T47D (cell line): ENCODE data around the gene RGPD3.
"Not testable (repeated sequence)": the region's sequence is repeated elsewhere in the genome, so short reads cannot be mapped to it uniquely, and the experiment has no call there.

ENCODE experiments used
- DNase-seq, 2 experiments: peaks; one replicate each; pipeline versions ENCODE4 v3.0.0 to v3.0.0-alpha.2; 2011 to 2012; ENCODE audit warnings: low read depth in 1 of 2, low spot score in 1 of 2
- in situ Hi-C: cut with HindIII; loops from 2 replicates; pipeline ENCODE4 v1.10.0; 2016; ENCODE audit warnings: low sequenced_read_pairs, low pct_unique_long_range_greater_than_20kb

Gene RGPD3

GRCh38 chr2:106489701-106490100 lies 21.5 kb upstream of the RGPD3 start:
- in situ Hi-C loops, result not testable (repeated sequence)

GRCh38 chr2:106487386-106488191 lies 19.4 kb upstream of the RGPD3 start:
- in situ Hi-C loops, DNase-seq: not testable (repeated sequence)

More at GRCh38 chr2:106489701-106490100, 21.5 kb upstream of the RGPD3 start:
- not testable (repeated sequence) for DNase-seq

- in situ Hi-C loops, result not testable (repeated sequence)
Observed at GRCh38 chr2:106486551-106487385, 18.6 kb upstream of the RGPD3 start, which contains the start of gene CD8B2. Gene CD8B2, plus strand, starts transcription at chr2:106487364. Its CDS starts 63 bp downstream, at chr2:106487427.

GRCh38 chr2:106479563-106479962 lies 11.3 kb upstream of the RGPD3 start:
- DNase-seq, in situ Hi-C loops: not testable (repeated sequence)

More at GRCh38 chr2:106486551-106487385, 18.6 kb upstream of the RGPD3 start, which contains the start of gene CD8B2:
- not testable (repeated sequence) for DNase-seq

- DNase-seq, in situ Hi-C loops: not testable (repeated sequence)
Observed at GRCh38 chr2:106477647-106478046, 9.4 kb upstream of the RGPD3 start.

GRCh38 chr2:106470658-106471057 lies 2.4 kb upstream of the RGPD3 start:
- DNase-seq, in situ Hi-C loops: not testable (repeated sequence)

GRCh38 chr2:106467516-106467915 lies 697 bp downstream of the RGPD3 start:
- in situ Hi-C loops, DNase-seq: not testable (repeated sequence)

GRCh38 chr2:106461882-106462281 lies 6.3 kb downstream of the RGPD3 start:
- in situ Hi-C loops, DNase-seq: not testable (repeated sequence)

GRCh38 chr2:106390680-106391079 lies 77.5 kb downstream of the RGPD3 start:
- in situ Hi-C loops, DNase-seq: not testable (repeated sequence)

GRCh38 chr2:106388814-106389410 lies 79.3 kb downstream of the RGPD3 start:
- in situ Hi-C loops, DNase-seq: not testable (repeated sequence)

- DNase-seq, in situ Hi-C loops: not testable (repeated sequence)
Observed at GRCh38 chr2:106384548-106384947, 83.7 kb downstream of the RGPD3 start.

GRCh38 chr2:106381867-106382266 lies 86.3 kb downstream of the RGPD3 start:
- DNase-seq, in situ Hi-C loops: not testable (repeated sequence)

GRCh38 chr2:106379567-106379966 lies 88.6 kb downstream of the RGPD3 start:
- in situ Hi-C loops, DNase-seq: not testable (repeated sequence)

GRCh38 chr2:106369182-106369581 lies 99.0 kb downstream of the RGPD3 start:
- in situ Hi-C loops, DNase-seq: not testable (repeated sequence)
